ENCODE data around the gene RAD51C. TPM values are rescaled to one million over a fixed set of nuclear protein-coding genes. Genes with fewer than 3 reads are reported as not detected.

The RAD51C gene
- total and polyA plus RNA-seq, 10 of the 15 experiments (the other 5 are each of a cell fraction or from before 2014, with no cell fraction given), result 59.6 to 267 (median 106) TPM

GRCh38 chr17:58699771-58700170, 7.4 kb downstream of the RAD51C start:
- Histone ChIP-seq H3K27me3 (replicated peaks in 1 of 2; ENCODE audit: control insufficient read depth in 2 of 2, insufficient read depth in 2 of 2, low read length in 1 of 2) (no peaks in the 10 kb centered on the region), H3K4me1 (ENCODE audit: control insufficient read depth, insufficient read depth, low read length) (peaks cover 21% of the 10 kb centered on the region), H4K20me1 (ENCODE audit: control insufficient read depth, insufficient read depth) (no peaks in the 10 kb centered on the region), H3K27ac (ENCODE audit: control insufficient read depth, insufficient read depth) (no peak overlapping the region), H3K4me2 (ENCODE audit: control insufficient read depth, insufficient read depth) (no peak overlapping the region), H2AFZ (ENCODE audit: control insufficient read depth, low read depth, low read length) (no peak overlapping the region), H3K9me3 (replicated peaks; ENCODE audit: control insufficient read depth, insufficient read depth, low read length) (0 out of 3 replicates have a peak, but pooled peaks cover 1% of the 10 kb centered on the region), H3K79me2 (ENCODE audit: control insufficient read depth, insufficient read depth, low read length) (peaks cover 13% of the 10 kb centered on the region), H3K4me3 (no peak overlapping the region), H3K36me3 (ENCODE audit: control insufficient read depth in 2 of 2, insufficient read depth in 2 of 2, low read length in 1 of 2) (peaks cover 0 to 15% of the 10 kb centered on the region in 2 experiments; a peak in 3 of 4 replicates), H3K9ac (ENCODE audit: control insufficient read depth, insufficient read depth, low read length) (no peak overlapping the region)
- FAIRE-seq, result no peak
- no TSS peak for BruUV-seq (replicated peaks)
- ChIA-PET POLR2A (no interaction called here), RAD21 (ENCODE audit: unreplicated experiment) (interaction anchor here (0.6 kb wide), 1 partner anchor 14 kb away, joined by 3 read pairs; no protein-coding TSS in a partner anchor), CTCF (interaction anchor here (0.8 to 1.3 kb wide), 4 partner anchors 11 to 121 kb away, joined by 3 read pairs; no protein-coding TSS in a partner anchor), SMC1A (ENCODE audit: uncharacterized antibody, unreplicated experiment) (interaction anchor here (0.7 to 1.2 kb wide), 4 partner anchors 16 to 305 kb away, joined by 3 to 5 read pairs (median 3); no protein-coding TSS in a partner anchor)
- intact Hi-C loops (cut with micrococcal nuclease; ENCODE audit: unreplicated experiment) (no loop called here), in situ Hi-C loops (cut with MboI) (no loop called here)
- over 99% methylated on average over 11 of the region's 11 CpGs for WGBS (ENCODE audit: insufficient coverage, insufficient replicate concordance, low lambda C conversion rate, missing lambda C conversion rate)
- DNase-seq (ENCODE audit: low read depth, low spot score), result no peak
- no peak for ATAC-seq
- TF ChIP-seq MXI1 (IDR thresholded peaks at IDR 0.05; ENCODE audit: low read depth, low read length) (no peak), KDM1A (IDR thresholded peaks at IDR 0.05; ENCODE audit: borderline replicate concordance) (no peak), POLR2A (IDR thresholded peaks at IDR 0.05; ENCODE audit: low read depth, low read length) (no peak), ZNF622 (IDR thresholded peaks at IDR 0.05) (no peak), CHD4 (IDR thresholded peaks at IDR 0.05) (no peak), YY1 (IDR thresholded peaks at IDR 0.05; ENCODE audit: low read depth, low read length) (no peak), MYB (IDR thresholded peaks at IDR 0.05; ENCODE audit: borderline replicate concordance, low read depth, low read length) (no peak), IRF4 (IDR thresholded peaks at IDR 0.05; ENCODE audit: low read depth, low read length) (no peak), E2F4 (IDR thresholded peaks at IDR 0.05; ENCODE audit: low read depth, low read length) (no peak), BCL3 (IDR thresholded peaks at IDR 0.05; ENCODE audit: borderline replicate concordance, insufficient read depth, low read depth, low read length, poor library complexity, severe bottlenecking) (no peak), SUPT20H (IDR thresholded peaks at IDR 0.05; ENCODE audit: borderline replicate concordance, control insufficient read depth, low read depth, low read length) (no peak)
- TF ChIP-seq, protein P1, sequence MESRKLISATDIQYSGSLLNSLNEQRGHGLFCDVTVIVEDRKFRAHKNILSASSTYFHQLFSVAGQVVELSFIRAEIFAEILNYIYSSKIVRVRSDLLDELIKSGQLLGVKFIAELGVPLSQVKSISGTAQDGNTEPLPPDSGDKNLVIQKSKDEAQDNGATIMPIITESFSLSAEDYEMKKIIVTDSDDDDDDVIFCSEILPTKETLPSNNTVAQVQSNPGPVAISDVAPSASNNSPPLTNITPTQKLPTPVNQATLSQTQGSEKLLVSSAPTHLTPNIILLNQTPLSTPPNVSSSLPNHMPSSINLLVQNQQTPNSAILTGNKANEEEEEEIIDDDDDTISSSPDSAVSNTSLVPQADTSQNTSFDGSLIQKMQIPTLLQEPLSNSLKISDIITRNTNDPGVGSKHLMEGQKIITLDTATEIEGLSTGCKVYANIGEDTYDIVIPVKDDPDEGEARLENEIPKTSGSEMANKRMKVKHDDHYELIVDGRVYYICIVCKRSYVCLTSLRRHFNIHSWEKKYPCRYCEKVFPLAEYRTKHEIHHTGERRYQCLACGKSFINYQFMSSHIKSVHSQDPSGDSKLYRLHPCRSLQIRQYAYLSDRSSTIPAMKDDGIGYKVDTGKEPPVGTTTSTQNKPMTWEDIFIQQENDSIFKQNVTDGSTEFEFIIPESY (IDR thresholded peaks at IDR 0.05), result no peak
- TF ChIP-seq, protein P2, sequence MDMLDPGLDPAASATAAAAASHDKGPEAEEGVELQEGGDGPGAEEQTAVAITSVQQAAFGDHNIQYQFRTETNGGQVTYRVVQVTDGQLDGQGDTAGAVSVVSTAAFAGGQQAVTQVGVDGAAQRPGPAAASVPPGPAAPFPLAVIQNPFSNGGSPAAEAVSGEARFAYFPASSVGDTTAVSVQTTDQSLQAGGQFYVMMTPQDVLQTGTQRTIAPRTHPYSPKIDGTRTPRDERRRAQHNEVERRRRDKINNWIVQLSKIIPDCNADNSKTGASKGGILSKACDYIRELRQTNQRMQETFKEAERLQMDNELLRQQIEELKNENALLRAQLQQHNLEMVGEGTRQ (IDR thresholded peaks at IDR 0.05; ENCODE audit: borderline replicate concordance, low read depth, low read length), result no peak
- TF ChIP-seq, protein P3, sequence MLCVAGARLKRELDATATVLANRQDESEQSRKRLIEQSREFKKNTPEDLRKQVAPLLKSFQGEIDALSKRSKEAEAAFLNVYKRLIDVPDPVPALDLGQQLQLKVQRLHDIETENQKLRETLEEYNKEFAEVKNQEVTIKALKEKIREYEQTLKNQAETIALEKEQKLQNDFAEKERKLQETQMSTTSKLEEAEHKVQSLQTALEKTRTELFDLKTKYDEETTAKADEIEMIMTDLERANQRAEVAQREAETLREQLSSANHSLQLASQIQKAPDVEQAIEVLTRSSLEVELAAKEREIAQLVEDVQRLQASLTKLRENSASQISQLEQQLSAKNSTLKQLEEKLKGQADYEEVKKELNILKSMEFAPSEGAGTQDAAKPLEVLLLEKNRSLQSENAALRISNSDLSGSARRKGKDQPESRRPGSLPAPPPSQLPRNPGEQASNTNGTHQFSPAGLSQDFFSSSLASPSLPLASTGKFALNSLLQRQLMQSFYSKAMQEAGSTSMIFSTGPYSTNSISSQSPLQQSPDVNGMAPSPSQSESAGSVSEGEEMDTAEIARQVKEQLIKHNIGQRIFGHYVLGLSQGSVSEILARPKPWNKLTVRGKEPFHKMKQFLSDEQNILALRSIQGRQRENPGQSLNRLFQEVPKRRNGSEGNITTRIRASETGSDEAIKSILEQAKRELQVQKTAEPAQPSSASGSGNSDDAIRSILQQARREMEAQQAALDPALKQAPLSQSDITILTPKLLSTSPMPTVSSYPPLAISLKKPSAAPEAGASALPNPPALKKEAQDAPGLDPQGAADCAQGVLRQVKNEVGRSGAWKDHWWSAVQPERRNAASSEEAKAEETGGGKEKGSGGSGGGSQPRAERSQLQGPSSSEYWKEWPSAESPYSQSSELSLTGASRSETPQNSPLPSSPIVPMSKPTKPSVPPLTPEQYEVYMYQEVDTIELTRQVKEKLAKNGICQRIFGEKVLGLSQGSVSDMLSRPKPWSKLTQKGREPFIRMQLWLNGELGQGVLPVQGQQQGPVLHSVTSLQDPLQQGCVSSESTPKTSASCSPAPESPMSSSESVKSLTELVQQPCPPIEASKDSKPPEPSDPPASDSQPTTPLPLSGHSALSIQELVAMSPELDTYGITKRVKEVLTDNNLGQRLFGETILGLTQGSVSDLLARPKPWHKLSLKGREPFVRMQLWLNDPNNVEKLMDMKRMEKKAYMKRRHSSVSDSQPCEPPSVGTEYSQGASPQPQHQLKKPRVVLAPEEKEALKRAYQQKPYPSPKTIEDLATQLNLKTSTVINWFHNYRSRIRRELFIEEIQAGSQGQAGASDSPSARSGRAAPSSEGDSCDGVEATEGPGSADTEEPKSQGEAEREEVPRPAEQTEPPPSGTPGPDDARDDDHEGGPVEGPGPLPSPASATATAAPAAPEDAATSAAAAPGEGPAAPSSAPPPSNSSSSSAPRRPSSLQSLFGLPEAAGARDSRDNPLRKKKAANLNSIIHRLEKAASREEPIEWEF (IDR thresholded peaks at IDR 0.05; ENCODE audit: insufficient replicate concordance, low read depth, low read length), result no peak

Measured in GM12878 (cell line).